H9 (cell line): ENCODE measurements around the gene SLC24A3. TPM values are rescaled to one million over a fixed set of nuclear protein-coding genes. Genes with fewer than 3 reads are reported as not detected.

Source experiments
- DNase-seq: peaks from one replicate; pipeline ENCODE4 v3.0.0-alpha.2; 2017
- H2AFZ ChIP-seq: one replicate; pipeline ENCODE4 v1.6.1; 2013; ENCODE audit warnings: mild to moderate bottlenecking, low read length, control low read depth, moderate library complexity
- H2AK5ac ChIP-seq: 2 replicates; pipeline ENCODE4 v1.6.1; 2013; ENCODE audit warnings: low read length, control low read depth, mixed read lengths; ENCODE audit not compliant: insufficient read length
- H2BK120ac ChIP-seq: one replicate; pipeline ENCODE4 v1.6.1; 2013; ENCODE audit warnings: low read depth, mild to moderate bottlenecking, low read length, control low read depth, inconsistent platforms; ENCODE audit not compliant: poor library complexity, severe bottlenecking
- H2BK12ac ChIP-seq: 2 replicates; pipeline ENCODE4 v1.6.1; 2013; ENCODE audit warnings: low read length, control low read depth, mixed read lengths, low read depth; ENCODE audit not compliant: insufficient read length
- H2BK15ac ChIP-seq: 2 replicates; pipeline ENCODE4 v1.6.1; 2013; ENCODE audit warnings: low read depth, low read length, control low read depth
- H2BK20ac ChIP-seq: one replicate; pipeline ENCODE4 v1.6.1; 2013; ENCODE audit warnings: low read depth, mild to moderate bottlenecking, low read length, control low read depth, inconsistent platforms; ENCODE audit not compliant: poor library complexity, severe bottlenecking
- H2BK5ac ChIP-seq: 2 replicates; pipeline ENCODE4 v1.6.1; 2013; ENCODE audit warnings: low read length, control low read depth, mixed read lengths; ENCODE audit not compliant: insufficient read length
- H3K14ac ChIP-seq: 2 replicates; pipeline ENCODE4 v1.6.1; 2013; ENCODE audit warnings: low read length, control low read depth; ENCODE audit not compliant: insufficient read depth
- H3K18ac ChIP-seq: 2 replicates; pipeline ENCODE4 v1.6.1; 2013; ENCODE audit warnings: low read depth, mild to moderate bottlenecking, mixed read lengths, low read length, control low read depth; ENCODE audit not compliant: insufficient read length
- H3K23ac ChIP-seq: 2 replicates; pipeline ENCODE4 v1.6.1; 2013; ENCODE audit warnings: low read length, control low read depth, mixed read lengths, low read depth; ENCODE audit not compliant: insufficient read length
- H3K23me2 ChIP-seq: 2 replicates; pipeline ENCODE4 v1.6.1; 2013; ENCODE audit warnings: low read depth, mild to moderate bottlenecking, mixed read lengths, low read length, control low read depth; ENCODE audit not compliant: insufficient read length, poor library complexity, severe bottlenecking
- H3K27ac ChIP-seq: 2 replicates; pipeline ENCODE4 v1.5.1; 2013; ENCODE audit warnings: low read length, control low read depth, mixed read lengths, low read depth; ENCODE audit not compliant: insufficient read length
- H3K27me3 ChIP-seq: 2 replicates; pipeline ENCODE4 v1.6.1; 2013; ENCODE audit warnings: low read length, control low read depth, inconsistent platforms; ENCODE audit not compliant: insufficient read depth
- H3K4ac ChIP-seq: 2 replicates; pipeline ENCODE4 v1.6.1; 2013; ENCODE audit warnings: low read depth, mild to moderate bottlenecking, control low read depth, inconsistent platforms, low read length, moderate library complexity
- H3K4me1 ChIP-seq: 2 replicates; pipeline ENCODE4 v1.6.1; 2013; ENCODE audit warnings: low read length, control low read depth, inconsistent platforms; ENCODE audit not compliant: insufficient read depth
- H3K4me2 ChIP-seq: 2 replicates; pipeline ENCODE4 v1.6.1; 2013; ENCODE audit warnings: low read length, control low read depth, mixed read lengths; ENCODE audit not compliant: insufficient read length, insufficient read depth
- H3K56ac ChIP-seq: 2 replicates; pipeline ENCODE4 v1.6.1; 2013; ENCODE audit warnings: low read depth, mild to moderate bottlenecking, mixed read lengths, low read length, control low read depth; ENCODE audit not compliant: insufficient read length
- H3K79me1 ChIP-seq: 2 replicates; pipeline ENCODE4 v1.6.1; 2013; ENCODE audit warnings: low read depth, mild to moderate bottlenecking, moderate library complexity, low read length, control low read depth, inconsistent platforms; ENCODE audit not compliant: insufficient read depth, poor library complexity, severe bottlenecking
- H3K79me2 ChIP-seq: 2 replicates; pipeline ENCODE4 v1.6.1; 2013; ENCODE audit warnings: low read length, control low read depth, inconsistent platforms; ENCODE audit not compliant: insufficient read depth
- H3K9ac ChIP-seq: 2 replicates; pipeline ENCODE4 v1.6.1; 2013; ENCODE audit warnings: low read length, control low read depth, mixed read lengths; ENCODE audit not compliant: insufficient read length; ENCODE audit errors: extremely low read depth
- H3K9me3 ChIP-seq: one replicate; pipeline ENCODE4 v1.6.1; 2013; ENCODE audit warnings: low read depth, low read length, inconsistent platforms; ENCODE audit not compliant: control insufficient read depth
- H3T11ph ChIP-seq: one replicate; pipeline ENCODE4 v1.6.1; 2013; ENCODE audit warnings: mild to moderate bottlenecking, low read length, control low read depth, inconsistent platforms
- H4K20me1 ChIP-seq: one replicate; pipeline ENCODE4 v1.6.1; 2013; ENCODE audit not compliant: control insufficient read depth, insufficient read length, insufficient read depth
- H4K5ac ChIP-seq: 2 replicates; pipeline ENCODE4 v1.6.1; 2013; ENCODE audit warnings: low read depth, mild to moderate bottlenecking, mixed read lengths, low read length, control low read depth; ENCODE audit not compliant: insufficient read length
- H4K8ac ChIP-seq: replicated peaks from 2 replicates; pipeline ENCODE4 v1.6.1; 2013; ENCODE audit warnings: low read length, control low read depth, mixed read lengths, low read depth; ENCODE audit not compliant: insufficient read length
- H4K91ac ChIP-seq: 2 replicates; pipeline ENCODE4 v1.6.1; 2013; ENCODE audit warnings: low read depth, mild to moderate bottlenecking, moderate library complexity, mixed read lengths, low read length, control low read depth; ENCODE audit not compliant: insufficient read length
- H3K27ac Mint-ChIP-seq, 3 experiments: 2 replicates in 2 of 3; 3 replicates in 1 of 3; pipeline ENCODE4 v1.8.0; 2020 to 2021; ENCODE audit warnings: mixed read lengths in 3 of 3, mild to moderate bottlenecking in 1 of 3, moderate library complexity in 1 of 3
- H3K27me3 Mint-ChIP-seq: 2 replicates; pipeline ENCODE4 v1.8.0; 2021; ENCODE audit warnings: low read depth, mild to moderate bottlenecking, moderate library complexity, mixed read lengths
- H3K36me3 Mint-ChIP-seq, 3 experiments: 2 replicates in 2 of 3; 3 replicates in 1 of 3; pipeline ENCODE4 v1.8.0; 2020 to 2021; ENCODE audit warnings: low read depth in 3 of 3, mixed read lengths in 3 of 3; ENCODE audit not compliant: insufficient read depth in 1 of 3
- H3K4me1 Mint-ChIP-seq, 2 experiments: 2 replicates each; pipeline ENCODE4 v1.8.0; 2020; ENCODE audit warnings: mixed read lengths in 2 of 2
- H3K4me3 Mint-ChIP-seq, 2 experiments: 2 replicates in 1 of 2; 3 replicates in 1 of 2; pipeline ENCODE4 v1.8.0; 2020 to 2021; ENCODE audit warnings: mild to moderate bottlenecking in 2 of 2, mixed read lengths in 2 of 2, moderate library complexity in 1 of 2
- H3K9me3 Mint-ChIP-seq, 2 experiments: 2 replicates in 1 of 2; 3 replicates in 1 of 2; pipeline ENCODE4 v1.8.0; 2020; ENCODE audit warnings: mild to moderate bottlenecking in 2 of 2, mixed read lengths in 2 of 2, moderate library complexity in 1 of 2
- WGBS: extraction: QIAGEN DNeasy Blood & Tissue Kit; methylation state at CpG from one replicate; pipeline ENCODE4 v1.1.7; 2013; ENCODE audit warnings: missing lambda C conversion rate, low lambda C conversion rate, mixed read lengths; ENCODE audit not compliant: insufficient read length; ENCODE audit errors: extremely low coverage; 5-methylcytosine and 5-hydroxymethylcytosine counted together
- total RNA-seq: library from RNA; stranded (reverse); gene quantifications from 2 replicates; pipeline ENCODE4 v1.2.1, GENCODE V29; 2021
- TF ChIP-seq, protein P1 (sequence below): fragments of 200-600 bp; sonication (generic); conservative IDR thresholded peaks from 3 replicates; pipeline ENCODE4 v1.8.0; 2021; ENCODE audit warnings: antibody characterized with exemption, mild to moderate bottlenecking

The SLC24A3 gene
- total RNA-seq, 1 experiment from 2014 or later: 0.83 TPM

DNA sequence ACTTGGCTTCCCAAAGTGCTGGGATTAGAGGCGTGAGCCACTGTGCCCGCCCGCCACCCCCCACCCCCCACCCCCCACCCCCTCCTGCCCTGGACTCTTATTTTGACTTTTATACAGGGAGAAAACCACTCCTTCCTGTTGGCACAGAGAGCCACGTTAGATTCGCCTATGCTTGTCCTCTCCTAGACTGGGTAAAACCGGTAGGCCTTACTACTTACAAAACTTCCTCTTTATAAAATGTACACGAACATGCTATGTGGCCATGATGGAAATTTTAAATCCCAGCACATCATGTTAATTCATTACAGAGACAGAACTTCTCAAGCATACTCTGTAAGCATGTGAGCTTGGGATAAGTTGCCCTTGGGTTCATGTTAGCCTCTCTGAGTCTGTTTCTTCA is 124.2 kb downstream of the SLC24A3 start:
- no peak overlapping the region for H3K27ac ChIP-seq
- Mint-ChIP-seq H3K4me3 (no peak overlapping the region), H3K4me1 (no peaks in the 10 kb centered on the region), H3K27ac (no peak overlapping the region), H3K9me3 (no peaks in the 10 kb centered on the region), H3K27me3 (no peaks in the 10 kb centered on the region; the same call in 1 of the 2 replicates), H3K36me3 (no peaks in the 10 kb centered on the region)
- no peak overlapping the region for H3K18ac ChIP-seq
- H3K23ac ChIP-seq: no peak overlapping the region
- H2BK20ac ChIP-seq: no peak overlapping the region
- no peak overlapping the region for H2BK120ac ChIP-seq
- H2AFZ ChIP-seq: no peak overlapping the region
- no peak overlapping the region for H4K8ac ChIP-seq
- H4K20me1 ChIP-seq: no peaks in the 10 kb centered on the region
- no peak overlapping the region for H2AK5ac ChIP-seq
- peaks cover 3% of the 10 kb centered on the region for H3K23me2 ChIP-seq
- H3K79me1 ChIP-seq: no peaks in the 10 kb centered on the region
- 0 out of 2 replicates have a peak, but pooled peaks cover 2% of the 10 kb centered on the region for H3K27me3 ChIP-seq
- no peak overlapping the region for H3K4me2 ChIP-seq
- DNase-seq: no peak
- H3K4ac ChIP-seq: no peak overlapping the region
- H3T11ph ChIP-seq: no peak overlapping the region
- no peak overlapping the region for H2BK12ac ChIP-seq
- H3K9ac ChIP-seq: no peak overlapping the region
- H3K9me3 ChIP-seq: no peaks in the 10 kb centered on the region
- no peak overlapping the region for H2BK15ac ChIP-seq
- no peaks in the 10 kb centered on the region for H3K79me2 ChIP-seq
- TF ChIP-seq, protein P1, sequence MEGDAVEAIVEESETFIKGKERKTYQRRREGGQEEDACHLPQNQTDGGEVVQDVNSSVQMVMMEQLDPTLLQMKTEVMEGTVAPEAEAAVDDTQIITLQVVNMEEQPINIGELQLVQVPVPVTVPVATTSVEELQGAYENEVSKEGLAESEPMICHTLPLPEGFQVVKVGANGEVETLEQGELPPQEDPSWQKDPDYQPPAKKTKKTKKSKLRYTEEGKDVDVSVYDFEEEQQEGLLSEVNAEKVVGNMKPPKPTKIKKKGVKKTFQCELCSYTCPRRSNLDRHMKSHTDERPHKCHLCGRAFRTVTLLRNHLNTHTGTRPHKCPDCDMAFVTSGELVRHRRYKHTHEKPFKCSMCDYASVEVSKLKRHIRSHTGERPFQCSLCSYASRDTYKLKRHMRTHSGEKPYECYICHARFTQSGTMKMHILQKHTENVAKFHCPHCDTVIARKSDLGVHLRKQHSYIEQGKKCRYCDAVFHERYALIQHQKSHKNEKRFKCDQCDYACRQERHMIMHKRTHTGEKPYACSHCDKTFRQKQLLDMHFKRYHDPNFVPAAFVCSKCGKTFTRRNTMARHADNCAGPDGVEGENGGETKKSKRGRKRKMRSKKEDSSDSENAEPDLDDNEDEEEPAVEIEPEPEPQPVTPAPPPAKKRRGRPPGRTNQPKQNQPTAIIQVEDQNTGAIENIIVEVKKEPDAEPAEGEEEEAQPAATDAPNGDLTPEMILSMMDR: no peak
- H3K56ac ChIP-seq: no peak overlapping the region
- no peak overlapping the region for H4K5ac ChIP-seq
- no peak overlapping the region for H4K91ac ChIP-seq
- no peaks in the 10 kb centered on the region for H3K4me1 ChIP-seq
- no peak overlapping the region for H3K14ac ChIP-seq
- no CpG with 5 or more reads among the region's 7 CpGs for WGBS
- no peak overlapping the region for H2BK5ac ChIP-seq
